Naive thymus-derived CD4-positive, alpha-beta T cell (primary cell): Measurements from ENCODE around the gene TBC1D3B. TPM values are rescaled to one million over a fixed set of nuclear protein-coding genes. Genes with fewer than 3 reads are reported as not detected.
"Not testable (repeated sequence)": the region's sequence is repeated elsewhere in the genome, so short reads cannot be mapped to it uniquely, and the experiment has no call there.

Experiments
- ATAC-seq: fragments of 150-1000 bp; cut with Tn5 transposase; 2 replicates; pipeline ENCODE4 v1.10.0; 2021; ENCODE audit warnings: mild to moderate bottlenecking, moderate library complexity
- CTCF ChIA-PET: fragments of 350-600 bp; sonication (Branson Sonifier 250); formaldehyde crosslinking; loops from one replicate; lab custom pipeline; 2021; ENCODE audit warnings: antibody characterized with exemption; lab: Charles Lee
- POLR2A ChIA-PET: fragments of 350-600 bp; sonication (Branson Sonifier 250); formaldehyde crosslinking; loops from one replicate; lab custom pipeline; 2021; ENCODE audit warnings: antibody characterized with exemption, inconsistent platforms; lab: Charles Lee
- DNase-seq, 9 donors: peaks; one replicate each; pipeline versions ENCODE4 v3.0.0 to v3.0.0-alpha.2; 2020 to 2022; ENCODE audit warnings: mixed read lengths in 1 of 9
- H3K27ac ChIP-seq: one replicate; pipeline ENCODE4 v1.7.0; 2013; ENCODE audit warnings: mild to moderate bottlenecking, low read depth, low read length, moderate library complexity
- H3K27me3 ChIP-seq, 2 donors: one replicate each; pipeline ENCODE4 v1.7.0; 2013; ENCODE audit warnings: low read length in 2 of 2, mild to moderate bottlenecking in 2 of 2, moderate library complexity in 2 of 2; ENCODE audit not compliant: control insufficient read depth in 2 of 2, insufficient read depth in 2 of 2
- H3K36me3 ChIP-seq, 3 experiments: 1 replicate in 2 of 3; 2 replicates in 1 of 3; pipeline ENCODE4 v1.7.0; 2013; ENCODE audit warnings: low read length in 3 of 3, mild to moderate bottlenecking in 3 of 3, moderate library complexity in 1 of 3; ENCODE audit not compliant: insufficient read depth in 3 of 3, control insufficient read depth in 2 of 3
- H3K4me1 ChIP-seq, 2 donors: one replicate each; pipeline ENCODE4 v1.7.0; 2013; ENCODE audit warnings: low read length in 2 of 2, mild to moderate bottlenecking in 2 of 2, moderate library complexity in 1 of 2; ENCODE audit not compliant: control insufficient read depth in 2 of 2, insufficient read depth in 2 of 2
- H3K4me3 ChIP-seq: 2 replicates; pipeline ENCODE4 v1.7.0; 2013; ENCODE audit warnings: mild to moderate bottlenecking, low read length
- H3K9me3 ChIP-seq, 3 experiments: 1 replicate in 2 of 3; 2 replicates in 1 of 3; pipeline ENCODE4 v1.7.0; 2013; ENCODE audit warnings: low read length in 3 of 3; ENCODE audit not compliant: control insufficient read depth in 2 of 3
- H3K27ac Mint-ChIP-seq, 9 donors: one replicate each; pipeline ENCODE4 v1.8.0; 2020 to 2022; ENCODE audit warnings: mixed read lengths in 9 of 9, mild to moderate bottlenecking in 8 of 9, moderate library complexity in 5 of 9, inconsistent platforms in 2 of 9
- H3K27me3 Mint-ChIP-seq, 5 donors: one replicate each; pipeline ENCODE4 v1.8.0; 2021 to 2022; ENCODE audit warnings: mixed read lengths in 5 of 5, mild to moderate bottlenecking in 1 of 5
- H3K36me3 Mint-ChIP-seq, 5 donors: one replicate each; pipeline ENCODE4 v1.8.0; 2020 to 2022; ENCODE audit warnings: mixed read lengths in 5 of 5, mild to moderate bottlenecking in 3 of 5, inconsistent platforms in 1 of 5
- H3K4me1 Mint-ChIP-seq, 7 donors: one replicate each; pipeline ENCODE4 v1.8.0; 2020 to 2022; ENCODE audit warnings: mixed read lengths in 7 of 7, mild to moderate bottlenecking in 3 of 7, inconsistent platforms in 1 of 7
- H3K4me3 Mint-ChIP-seq, 10 donors: one replicate each; pipeline ENCODE4 v1.8.0; 2020 to 2022; ENCODE audit warnings: mild to moderate bottlenecking in 10 of 10, mixed read lengths in 10 of 10, moderate library complexity in 6 of 10, inconsistent platforms in 2 of 10
- H3K9me3 Mint-ChIP-seq, 11 donors: one replicate each; pipeline ENCODE4 v1.8.0; 2020 to 2022; ENCODE audit warnings: mixed read lengths in 11 of 11, mild to moderate bottlenecking in 4 of 11, inconsistent platforms in 1 of 11, moderate library complexity in 1 of 11
- intact Hi-C, 2 donors: fragments of 100-400 bp; cut with micrococcal nuclease; formaldehyde crosslinking; loops; one replicate each; pipeline ENCODE4 v1.15.1; 2023
- polyA plus RNA-seq, 2 donors: library from polyadenylated mRNA; unstranded; fragments of 300-500 nt; fragmentation: Illumina TruSeq; gene quantifications; one replicate each; pipeline ENCODE4 v1.2.3, GENCODE V29; 2021
- total RNA-seq, 6 experiments: library from RNA in 5 of 6; stranded (reverse) in 5 of 6; gene quantifications; 1 replicate in 5 of 6; 2 replicates in 1 of 6; pipeline ENCODE4 v1.2.3 and lab custom pipeline; 2021 to 2026

Gene TBC1D3B
- total and polyA plus RNA-seq, 7 experiments from 2014 or later: 4.0 to 13.3 (median 9.7) TPM; not detected in 2

- H3K4me3 Mint-ChIP-seq, H3K9me3 Mint-ChIP-seq, H3K4me3 ChIP-seq, H3K27ac Mint-ChIP-seq, H3K36me3 ChIP-seq, H3K9me3 ChIP-seq, DNase-seq, ATAC-seq, intact Hi-C loops, CTCF ChIA-PET, H3K27ac ChIP-seq, POLR2A ChIA-PET, H3K36me3 Mint-ChIP-seq, H3K27me3 ChIP-seq: not testable (repeated sequence)
- H3K4me1 Mint-ChIP-seq: peaks cover 0 to 33% (median 4%) of the 10 kb centered on the region in 7 donors
- peaks cover 0 to 60% of the 10 kb centered on the region in 2 donors for H3K4me1 ChIP-seq
- H3K27me3 Mint-ChIP-seq: peaks cover 13 to 40% (median 22%) of the 10 kb centered on the region in 5 donors
These were observed 25.1 kb upstream of the TBC1D3B start for GRCh38 chr17:36201506-36201905.

DNA sequence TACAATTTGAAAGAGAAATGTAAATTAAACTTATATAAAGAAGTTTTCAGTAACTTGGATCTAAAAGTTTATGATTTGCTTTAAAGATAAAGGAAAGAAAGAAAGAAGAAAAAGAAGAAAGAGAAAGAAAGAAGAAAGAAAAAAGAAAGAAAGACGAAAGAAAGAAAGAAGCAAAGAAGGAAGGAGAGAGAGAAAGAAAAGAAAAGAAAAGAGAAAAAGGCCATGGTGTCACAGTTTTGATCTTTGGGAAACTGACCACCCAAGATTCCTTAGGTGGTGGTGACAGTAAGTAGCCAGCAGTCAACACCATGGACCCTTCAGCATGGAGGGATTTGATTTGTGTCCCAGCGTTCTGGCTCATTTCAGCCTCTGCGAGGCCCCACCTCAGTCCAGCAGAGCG is 24.7 kb upstream of the TBC1D3B start:
- Mint-ChIP-seq H3K27me3 (peaks cover 14 to 40% (median 21%) of the 10 kb centered on the region in 5 donors), H3K4me1 (peaks cover 0 to 34% (median 4%) of the 10 kb centered on the region in 7 donors)
- H3K36me3 Mint-ChIP-seq, intact Hi-C loops, H3K27ac Mint-ChIP-seq, H3K27ac ChIP-seq, H3K27me3 ChIP-seq, H3K9me3 Mint-ChIP-seq, ATAC-seq, CTCF ChIA-PET, H3K4me3 Mint-ChIP-seq, H3K9me3 ChIP-seq, H3K4me3 ChIP-seq, DNase-seq, H3K36me3 ChIP-seq, POLR2A ChIA-PET: not testable (repeated sequence)
- H3K4me1 ChIP-seq: peaks cover 0 to 60% of the 10 kb centered on the region in 2 donors

DNA sequence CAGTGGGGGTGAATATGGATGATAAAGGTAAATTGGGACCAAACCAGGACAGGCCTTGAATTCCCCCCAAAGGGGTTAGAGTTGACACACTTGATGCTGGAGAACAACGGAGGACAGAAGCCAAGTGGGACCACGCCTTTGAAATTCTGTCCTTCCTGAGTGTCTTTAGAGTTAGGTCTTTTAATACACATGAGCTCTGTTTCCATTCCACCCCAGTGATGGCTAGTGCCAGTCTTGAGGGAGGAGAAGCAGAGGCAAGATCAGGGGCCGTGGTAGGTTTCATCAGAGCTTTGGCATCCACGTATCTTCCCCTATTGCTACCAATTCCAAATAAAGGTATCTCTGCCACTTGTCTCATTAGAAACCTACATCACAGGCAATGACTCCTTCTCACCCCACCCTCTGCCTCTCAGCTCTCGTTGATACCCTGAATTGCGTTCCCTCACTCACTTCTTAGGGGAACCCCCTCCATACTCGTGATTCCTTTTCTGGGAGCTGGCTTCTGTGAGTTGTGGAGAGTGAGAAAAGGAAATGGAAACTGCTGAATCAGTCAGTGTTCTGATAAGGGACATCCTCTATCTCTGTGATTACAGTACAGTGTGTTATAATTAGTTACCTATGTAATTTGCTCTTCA is 22.5 kb upstream of the TBC1D3B start:
- no peaks in the 10 kb centered on the region for H3K36me3 ChIP-seq
- Mint-ChIP-seq H3K36me3 (no peaks in the 10 kb centered on the region), H3K27me3 (peaks cover 20 to 46% (median 29%) of the 10 kb centered on the region in 5 donors), H3K4me1 (peaks cover 0 to 38% (median 4%) of the 10 kb centered on the region in 7 donors), H3K4me3 (no peak overlapping the region), H3K9me3 (peaks cover 0 to 2% (median 0%) of the 10 kb centered on the region in 11 donors), H3K27ac (no peak overlapping the region)
- CTCF ChIA-PET: no interaction called here
- H3K27ac ChIP-seq: no peak overlapping the region
- ATAC-seq (peak; percentile 75), DNase-seq (no peak)
- POLR2A ChIA-PET: no interaction called here
- H3K4me1 ChIP-seq: peaks cover 0 to 57% of the 10 kb centered on the region in 2 donors
- H3K9me3 ChIP-seq: no peaks in the 10 kb centered on the region
- intact Hi-C loops: no loop called here
- no peaks in the 10 kb centered on the region for H3K27me3 ChIP-seq
- no peak overlapping the region for H3K4me3 ChIP-seq

GRCh38 chr17:36197387-36197703 is 20.9 kb upstream of the TBC1D3B start:
- no peaks in the 10 kb centered on the region for H3K9me3 ChIP-seq
- no peaks in the 10 kb centered on the region for H3K36me3 ChIP-seq
- Mint-ChIP-seq H3K9me3 (peaks cover 0 to 2% (median 0%) of the 10 kb centered on the region in 11 donors), H3K4me1 (peaks cover 0 to 37% (median 5%) of the 10 kb centered on the region in 7 donors), H3K27me3 (peaks cover 24 to 46% (median 31%) of the 10 kb centered on the region in 5 donors), H3K4me3 (no peak overlapping the region), H3K36me3 (no peaks in the 10 kb centered on the region), H3K27ac (peak overlapping the region in 1 of 9 donors; percentile 51)
- ChIA-PET POLR2A (no interaction called here), CTCF (no interaction called here)
- no peak overlapping the region for H3K4me3 ChIP-seq
- intact Hi-C loops: no loop called here
- peaks cover 0 to 55% of the 10 kb centered on the region in 2 donors for H3K4me1 ChIP-seq
- ATAC-seq (no peak), DNase-seq (no peak)
- H3K27ac ChIP-seq: no peak overlapping the region
- H3K27me3 ChIP-seq: no peaks in the 10 kb centered on the region

DNA sequence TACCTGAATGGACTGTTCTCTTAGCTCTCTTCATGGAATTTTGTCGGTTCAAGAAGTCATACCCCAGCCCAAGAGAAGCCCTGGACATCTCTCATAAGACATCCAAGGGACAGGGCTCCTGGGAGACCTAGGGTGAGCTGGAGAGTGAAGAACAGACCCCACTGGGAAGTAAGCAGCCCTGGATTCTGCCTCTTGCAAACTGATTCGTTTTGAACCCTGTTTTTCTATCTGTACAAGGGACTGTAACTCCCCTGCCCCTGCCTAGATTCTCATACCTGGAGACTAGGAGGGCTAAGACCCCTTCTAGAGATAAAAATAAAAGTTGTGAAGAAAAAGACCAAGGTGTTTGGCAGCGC is 19.7 kb upstream of the TBC1D3B start:
- no peaks in the 10 kb centered on the region for H3K36me3 ChIP-seq
- H3K27me3 Mint-ChIP-seq: peaks cover 28 to 52% (median 39%) of the 10 kb centered on the region in 5 donors
- no peaks in the 10 kb centered on the region for H3K9me3 ChIP-seq
- DNase-seq: no peak
- ChIA-PET CTCF (no interaction called here), POLR2A (no interaction called here)
- H3K4me1 ChIP-seq: peaks cover 0 to 59% of the 10 kb centered on the region in 2 donors
- no peaks in the 10 kb centered on the region for H3K27me3 ChIP-seq
- peaks cover 0 to 39% (median 11%) of the 10 kb centered on the region in 7 donors for H3K4me1 Mint-ChIP-seq
- no peak for ATAC-seq
- no peak overlapping the region for H3K27ac ChIP-seq
- no peaks in the 10 kb centered on the region for H3K36me3 Mint-ChIP-seq
- H3K4me3 ChIP-seq: no peak overlapping the region
- peaks cover 0 to 2% (median 0%) of the 10 kb centered on the region in 11 donors for H3K9me3 Mint-ChIP-seq
- intact Hi-C loops: no loop called here
- no peak overlapping the region for H3K27ac Mint-ChIP-seq
- H3K4me3 Mint-ChIP-seq: no peak overlapping the region

DNA sequence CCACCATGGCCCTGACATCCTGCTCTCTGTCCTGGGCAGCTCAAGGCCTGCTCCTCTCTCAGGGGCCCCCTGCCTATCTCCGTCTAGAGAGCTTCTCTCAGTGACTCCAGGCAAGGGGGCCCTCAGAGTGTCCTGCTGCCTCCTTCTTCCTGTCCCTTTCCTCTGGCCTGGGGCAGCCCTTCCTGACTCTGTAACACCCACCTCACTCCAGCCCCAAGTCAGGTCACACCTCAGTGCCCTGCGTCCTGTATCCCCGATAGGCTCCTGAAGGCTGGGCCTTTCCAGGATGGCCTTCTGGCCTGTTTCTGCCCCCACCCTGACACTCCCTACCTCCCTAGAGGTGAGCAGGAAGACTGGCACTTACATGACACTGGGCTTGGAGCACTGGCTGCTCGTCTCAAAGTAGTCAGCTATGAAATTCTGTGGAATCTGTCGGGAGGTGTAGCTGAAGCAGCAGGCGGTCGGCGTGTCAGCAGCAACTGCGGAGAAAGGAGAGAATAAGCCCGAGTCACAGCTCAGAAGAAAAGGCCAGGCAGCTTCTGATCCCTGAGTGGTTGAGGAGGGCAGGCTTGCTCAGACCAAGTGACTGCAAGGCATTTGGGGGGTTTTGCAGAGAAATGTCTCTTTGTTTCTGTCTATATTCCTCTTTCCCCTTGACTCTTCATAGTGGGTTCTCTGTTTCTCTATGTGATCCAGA is 19.1 kb upstream of the TBC1D3B start:
- Mint-ChIP-seq H3K27ac (no peak overlapping the region), H3K4me3 (peak overlapping the region in 1 of 10 donors; percentile 21), H3K4me1 (peaks cover 0 to 41% (median 11%) of the 10 kb centered on the region in 7 donors), H3K36me3 (no peaks in the 10 kb centered on the region), H3K9me3 (peaks cover 0 to 2% (median 0%) of the 10 kb centered on the region in 11 donors), H3K27me3 (peaks cover 28 to 47% (median 40%) of the 10 kb centered on the region in 5 donors)
- H3K4me1 ChIP-seq: peaks cover 0 to 64% of the 10 kb centered on the region in 2 donors
- H3K4me3 ChIP-seq: no peak overlapping the region
- H3K27me3 ChIP-seq: no peaks in the 10 kb centered on the region
- no peak overlapping the region for H3K27ac ChIP-seq
- DNase-seq (no peak), ATAC-seq (no peak)
- ChIA-PET CTCF (no interaction called here), POLR2A (no interaction called here)
- H3K36me3 ChIP-seq: no peaks in the 10 kb centered on the region
- H3K9me3 ChIP-seq: no peaks in the 10 kb centered on the region
- intact Hi-C loops: no loop called here
